SU-DHL-6 (cell line): ENCODE results near the gene EPHX1.
A peak's percentile ranks its signal among the peaks of the same experiment; 100 is the strongest.

Source experiments
- H2AFZ ChIP-seq: fragments of 200-600 bp; sonication (generic); 2 replicates; pipeline ENCODE4 v1.6.1; 2014; ENCODE audit warnings: low read depth, mild to moderate bottlenecking, moderate library complexity, mixed read lengths, antibody characterized with exemption, low read length; ENCODE audit not compliant: severe bottlenecking
- H3F3A ChIP-seq: fragments of 200-600 bp; shearing (Covaris generic); 2 replicates; pipeline ENCODE4 v1.6.0; 2016; ENCODE audit warnings: antibody characterized with exemption, mild to moderate bottlenecking; ENCODE audit not compliant: insufficient read depth
- H3K27ac ChIP-seq: fragments of 200-600 bp; sonication (generic); 2 replicates; pipeline ENCODE4 v1.5.1; 2016; ENCODE audit warnings: low read depth, mild to moderate bottlenecking, low read length, moderate library complexity, mixed read lengths
- H3K27me3 ChIP-seq: fragments of 200-600 bp; sonication (generic), shearing (Covaris generic); 2 replicates; pipeline ENCODE4 v1.6.0; 2014; ENCODE audit warnings: mild to moderate bottlenecking, low read length
- H3K36me3 ChIP-seq: fragments of 200-600 bp; sonication (generic); 2 replicates; pipeline ENCODE4 v1.6.1; 2014; ENCODE audit warnings: mild to moderate bottlenecking, low read length, mixed read lengths
- H3K4me2 ChIP-seq: fragments of 300-600, 200-600 bp; shearing (Covaris generic), sonication (generic); 2 replicates; pipeline ENCODE4 v1.6.0; 2014; ENCODE audit warnings: low read length, low read depth, mild to moderate bottlenecking; ENCODE audit not compliant: poor library complexity, severe bottlenecking
- H3K4me3 ChIP-seq: fragments of 200-600 bp; sonication (generic); 2 replicates; pipeline ENCODE4 v1.5.1; 2014; ENCODE audit warnings: antibody characterized with exemption, low read length, mild to moderate bottlenecking, mixed read lengths; ENCODE audit not compliant: insufficient read depth, poor library complexity, severe bottlenecking
- H3K79me2 ChIP-seq: fragments of 200-600 bp; sonication (generic); 2 replicates; pipeline ENCODE4 v1.6.1; 2014; ENCODE audit warnings: mild to moderate bottlenecking, low read length, moderate library complexity; ENCODE audit not compliant: insufficient read depth
- H3K9ac ChIP-seq: fragments of 200-600 bp; sonication (generic); 2 replicates; pipeline ENCODE4 v1.7.0; 2014; ENCODE audit warnings: mild to moderate bottlenecking, low read length
- H3K9me2 ChIP-seq: fragments of 200-600 bp; sonication (generic); replicated peaks from 2 replicates; pipeline ENCODE4 v1.6.1; 2014; ENCODE audit warnings: low read length; ENCODE audit not compliant: insufficient read depth
- H3K9me3 ChIP-seq: fragments of 200-600 bp; sonication (generic); 2 replicates; pipeline ENCODE4 v1.6.1; 2014; ENCODE audit warnings: low read length, mixed read lengths; ENCODE audit not compliant: insufficient read depth
- H4K20me1 ChIP-seq: fragments of 200-600 bp; sonication (generic); 2 replicates; pipeline ENCODE4 v1.6.1; 2014; ENCODE audit warnings: low read depth, mild to moderate bottlenecking, antibody characterized with exemption, low read length, moderate library complexity, mixed read lengths
- CTCF ChIP-seq: fragments of 200-600 bp; sonication (generic); IDR thresholded peaks from one replicate; pipeline ENCODE4 v1.5.1; 2017; ENCODE audit warnings: antibody characterized with exemption, mild to moderate bottlenecking, low read length, moderate library complexity; ENCODE audit not compliant: insufficient read depth, poor library complexity, severe bottlenecking
- EZH2phosphoT487 ChIP-seq: fragments of 200-600 bp; sonication (generic), shearing (Covaris generic); conservative IDR thresholded peaks from 2 replicates; pipeline ENCODE4 v1.6.1; 2018; ENCODE audit warnings: mild to moderate bottlenecking, antibody characterized with exemption, low read length, moderate library complexity, mixed read lengths

Gene EPHX1

DNA sequence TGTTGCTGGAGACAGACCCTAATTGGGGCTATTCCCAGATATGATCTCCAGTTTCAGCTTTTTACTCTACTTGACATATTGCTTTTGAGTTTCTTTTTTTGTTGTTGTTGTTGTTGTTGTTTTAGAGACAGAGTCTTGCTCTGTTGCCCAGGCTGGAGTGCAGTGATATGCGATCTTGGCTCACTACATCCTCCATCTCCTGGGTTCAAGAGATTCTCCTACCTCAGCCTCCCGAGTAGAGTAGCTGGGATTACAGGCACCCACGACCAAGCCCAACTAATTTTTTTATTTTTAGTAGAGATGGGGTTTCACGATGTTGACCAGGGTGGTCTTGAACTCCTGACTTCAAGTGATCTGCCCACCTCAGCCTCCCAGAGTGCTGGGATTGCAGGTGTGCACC, 33.6 kb upstream of the EPHX1 start:
- Histone ChIP-seq H3K9me2 (no peaks in the 10 kb centered on the region), H3K79me2 (peaks cover 34% of the 10 kb centered on the region), H3K4me3 (no peak overlapping the region), H3K27me3 (no peaks in the 10 kb centered on the region), H4K20me1 (no peaks in the 10 kb centered on the region; the same call in 1 of the 2 replicates), H3K9ac (no peak overlapping the region), H2AFZ (no peak overlapping the region), H3K4me2 (no peak overlapping the region), H3K9me3 (no peaks in the 10 kb centered on the region), H3F3A (no peaks in the 10 kb centered on the region), H3K27ac (no peak overlapping the region), H3K36me3 (peaks cover 3% of the 10 kb centered on the region; the same call in 1 of the 2 replicates)
- no peak for TF ChIP-seq EZH2phosphoT487
- no peak for TF ChIP-seq CTCF

DNA sequence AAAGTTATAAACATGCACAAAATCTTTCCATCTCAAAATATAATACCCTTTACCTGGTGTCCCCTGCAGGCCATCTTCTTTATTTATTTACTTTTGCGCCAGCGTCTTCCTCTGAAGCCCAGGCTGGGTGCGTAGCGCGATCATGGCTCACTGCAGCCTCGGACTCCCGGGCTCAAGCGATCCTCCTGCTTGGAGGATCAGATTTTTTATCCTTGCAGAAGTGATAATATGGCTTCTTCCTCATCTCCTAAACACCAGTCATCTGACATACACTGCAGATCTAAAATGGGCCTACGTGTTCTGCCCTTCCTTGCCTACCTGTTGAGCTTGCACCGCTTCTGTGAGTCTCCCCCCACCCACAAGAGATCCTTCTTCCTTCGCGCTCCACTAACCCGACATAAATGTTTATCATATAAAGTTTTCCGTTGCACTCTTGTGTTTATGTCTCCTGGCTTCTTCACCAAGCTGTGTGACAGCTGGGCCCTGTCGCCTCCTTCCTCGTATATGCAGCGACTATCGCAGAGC, 32.8 kb upstream of the EPHX1 start:
- H3K9me3 ChIP-seq, result no peaks in the 10 kb centered on the region
- H3K27me3 ChIP-seq, result no peaks in the 10 kb centered on the region

GRCh38 chr1:225777583-225778336, 32.2 kb upstream of the EPHX1 start, which contains the start of gene SRP9:
Gene SRP9, plus strand, starts transcription at chr1:225777826. Its CDS starts 115 bp downstream, at chr1:225777941.
- no peaks in the 10 kb centered on the region for H3K9me3 ChIP-seq
- TF ChIP-seq EZH2phosphoT487 (no peak), CTCF (peak; percentile 90)
- H3F3A ChIP-seq, result no peaks in the 10 kb centered on the region
- H3K27ac ChIP-seq, result peak within 1 kb of the TSS; percentile 74
- H3K9ac ChIP-seq, result peak within 1 kb of the TSS; percentile 74
- H3K36me3 ChIP-seq, result peaks cover 3% of the 10 kb centered on the region; the same call in 1 of the 2 replicates
- H3K79me2 ChIP-seq, result peaks cover 48% of the 10 kb centered on the region
- H3K9me2 ChIP-seq, result no peaks in the 10 kb centered on the region
- H3K4me3 ChIP-seq, result peak within 1 kb of the TSS; percentile 67
- peaks cover 6% of the 10 kb centered on the region; the same call in 1 of the 2 replicates for H4K20me1 ChIP-seq
- H3K4me2 ChIP-seq, result peak within 1 kb of the TSS; percentile 93
- peak within 1 kb of the TSS; percentile 94 for H2AFZ ChIP-seq
- H3K27me3 ChIP-seq, result no peaks in the 10 kb centered on the region

More for the DNA sequence above, 32.8 kb upstream of the EPHX1 start:
- Histone ChIP-seq H3K9ac (peak overlapping the region; percentile 74), H2AFZ (peak overlapping the region; percentile 94), H3K4me2 (peak overlapping the region; percentile 67), H4K20me1 (no peaks in the 10 kb centered on the region; the same call in 1 of the 2 replicates), H3K27ac (0 out of 2 replicates have a peak overlapping the region, but pooled peaks have one; percentile 33), H3F3A (no peaks in the 10 kb centered on the region), H3K36me3 (peaks cover 3% of the 10 kb centered on the region; the same call in 1 of the 2 replicates), H3K79me2 (peaks cover 41% of the 10 kb centered on the region), H3K9me2 (no peaks in the 10 kb centered on the region), H3K4me3 (peak overlapping the region; percentile 51)
- TF ChIP-seq CTCF (no peak), EZH2phosphoT487 (no peak)
